Activated T-helper 9 cell treated with anti-CD3 and anti-CD28 coated beads, Interleukin-2, amount 50 U/mL, for 16 hours (primary cell): ENCODE results near the gene DNAJB6.

Experiments used
- DNase-seq: peaks from one replicate; pipeline ENCODE4 v3.0.0-alpha.2; 2020; ENCODE audit warnings: low read depth

Gene DNAJB6

DNA sequence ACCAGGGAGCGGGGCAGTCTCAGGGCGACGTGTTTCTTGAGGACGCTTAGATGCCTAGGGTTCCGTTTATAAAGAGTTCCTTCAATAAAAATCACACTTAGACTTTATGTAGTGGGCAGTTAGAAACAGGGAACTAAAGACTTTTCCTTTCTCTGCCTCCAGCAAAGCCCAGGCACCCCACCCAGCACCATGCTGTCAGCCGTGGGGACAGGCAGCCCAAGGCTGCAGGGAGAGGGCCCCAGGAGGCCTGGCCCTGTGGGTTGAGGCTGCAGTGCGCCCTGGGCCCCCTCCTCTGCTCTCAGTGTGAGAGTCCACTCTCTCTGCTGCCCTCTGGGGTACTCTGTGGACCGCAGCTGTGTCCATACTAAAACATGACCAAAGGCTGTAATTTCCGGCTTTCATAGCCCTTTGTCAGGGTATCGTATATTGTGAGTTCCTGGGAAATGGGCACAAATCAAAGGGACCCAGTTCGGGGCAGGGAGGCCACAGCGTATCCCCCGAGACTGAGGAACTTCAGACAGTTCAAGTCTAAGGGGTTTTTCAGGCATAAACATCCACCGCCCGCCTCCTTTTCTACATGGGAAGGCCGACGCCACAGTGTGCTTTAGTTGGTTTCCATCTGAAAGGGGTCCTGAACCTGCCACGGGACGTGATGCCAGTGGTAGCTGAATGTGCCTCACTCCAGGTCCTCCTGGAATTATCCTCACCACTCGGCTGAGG lies 59.7 kb downstream of the DNAJB6 start:
- DNase-seq: no peak

DNA sequence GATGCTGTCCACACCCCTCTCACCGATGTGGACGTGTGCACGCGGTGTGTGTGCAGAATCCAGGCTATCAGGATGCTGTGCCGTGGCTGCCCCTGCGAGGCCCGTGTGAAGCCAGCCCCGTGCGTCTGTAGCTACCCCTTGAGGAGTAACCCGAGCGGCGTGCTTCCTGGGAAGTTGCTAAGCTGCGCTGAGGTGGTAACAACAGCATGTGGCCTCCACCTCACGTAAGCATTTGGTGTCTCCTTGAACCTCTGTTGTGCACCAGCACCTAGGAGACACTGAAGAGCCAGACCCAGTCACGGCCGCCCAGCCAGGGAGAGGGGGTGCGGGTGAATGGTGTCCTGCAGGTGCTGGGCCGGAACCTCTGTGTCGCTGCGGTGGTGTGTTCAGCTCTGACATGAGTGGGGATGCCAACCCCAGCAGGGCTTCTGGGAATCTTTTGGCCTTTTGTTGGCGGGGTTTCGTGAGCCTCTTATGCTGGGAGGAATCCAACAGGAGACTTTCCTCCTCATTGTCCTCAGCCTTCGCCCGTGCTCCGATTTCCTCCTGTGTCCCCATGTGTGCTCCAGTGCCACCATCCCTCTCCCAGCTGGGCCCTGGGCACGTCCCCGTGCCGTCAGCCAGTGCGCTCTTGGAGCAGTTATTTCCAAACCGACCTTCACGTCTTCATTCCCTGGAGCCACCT lies 60.4 kb downstream of the DNAJB6 start:
- no peak for DNase-seq

DNA sequence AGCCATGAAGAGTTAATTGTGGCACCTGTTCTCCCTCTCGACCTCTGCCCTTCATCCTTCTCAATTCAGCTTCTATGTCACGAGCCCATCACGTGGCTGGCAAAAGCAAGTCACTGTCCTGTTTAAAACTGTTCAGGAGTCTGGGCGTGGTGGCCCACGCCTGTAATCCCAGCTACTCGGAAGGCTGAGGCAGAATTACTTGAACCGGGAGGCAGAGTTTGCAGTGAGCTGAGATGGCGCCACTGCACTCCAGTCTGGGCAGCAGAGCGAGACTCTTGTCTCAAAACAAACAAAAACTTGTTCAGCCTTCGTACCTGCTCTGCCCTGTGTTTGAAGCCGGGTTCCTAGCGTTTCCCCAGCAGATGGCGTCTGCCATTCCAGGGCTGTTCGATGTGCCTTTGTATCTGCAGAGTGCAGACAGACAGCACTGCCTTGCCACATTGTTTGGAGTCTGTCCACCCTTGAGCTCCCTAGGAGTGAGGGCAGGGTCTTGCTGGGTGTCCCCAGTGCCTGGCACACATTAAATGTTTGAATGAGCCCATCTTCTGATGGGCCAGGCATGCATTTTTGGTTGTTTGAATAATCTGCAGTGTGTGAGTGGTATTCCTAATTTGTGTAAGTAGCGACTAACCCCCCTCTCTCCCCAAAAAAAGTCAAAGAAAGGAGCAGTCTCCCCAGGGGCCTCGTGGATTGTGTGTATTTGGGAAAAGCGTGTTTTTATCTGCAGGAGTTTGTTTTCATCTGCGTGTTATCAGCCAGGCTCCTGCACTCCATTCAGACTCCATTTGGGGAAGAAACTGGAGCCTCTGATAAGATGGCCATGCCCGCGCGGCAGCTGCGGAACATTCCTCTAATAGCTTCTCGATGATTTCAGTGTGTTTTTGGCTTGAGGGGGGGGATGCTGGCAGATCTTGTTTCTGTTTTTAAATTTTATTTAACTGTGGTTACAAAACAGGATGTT lies 61.2 kb downstream of the DNAJB6 start:
- DNase-seq: no peak

DNA sequence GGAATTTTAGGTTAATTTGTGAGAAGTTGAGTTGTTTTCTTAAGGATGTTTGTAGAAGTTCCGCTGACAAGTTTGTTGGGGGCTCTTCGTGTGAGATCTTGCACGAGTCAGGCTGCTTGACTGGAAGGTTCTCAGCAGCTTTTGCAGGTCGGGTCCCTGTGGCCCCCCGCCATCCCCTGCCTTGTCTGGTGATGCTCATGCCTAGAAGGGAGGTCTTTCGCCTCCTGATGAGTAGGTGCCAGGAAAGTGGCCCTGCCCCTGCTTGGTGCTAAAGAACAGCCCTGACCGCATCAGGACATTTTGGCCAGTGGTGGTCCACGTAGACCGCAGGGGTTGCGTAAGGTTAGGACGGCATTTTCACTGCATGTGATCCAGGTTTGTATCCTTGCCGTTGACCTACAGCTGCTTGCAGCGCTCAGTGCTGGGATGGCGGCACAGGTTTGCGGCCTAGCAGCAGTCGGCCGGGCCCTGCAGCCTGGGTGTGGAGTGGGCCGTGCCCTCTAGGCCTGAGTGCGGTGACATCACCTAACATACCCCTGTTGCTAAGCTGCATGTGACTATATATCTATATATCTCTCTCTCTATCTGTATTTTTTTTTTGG lies 62.4 kb downstream of the DNAJB6 start:
- no peak for DNase-seq

DNA sequence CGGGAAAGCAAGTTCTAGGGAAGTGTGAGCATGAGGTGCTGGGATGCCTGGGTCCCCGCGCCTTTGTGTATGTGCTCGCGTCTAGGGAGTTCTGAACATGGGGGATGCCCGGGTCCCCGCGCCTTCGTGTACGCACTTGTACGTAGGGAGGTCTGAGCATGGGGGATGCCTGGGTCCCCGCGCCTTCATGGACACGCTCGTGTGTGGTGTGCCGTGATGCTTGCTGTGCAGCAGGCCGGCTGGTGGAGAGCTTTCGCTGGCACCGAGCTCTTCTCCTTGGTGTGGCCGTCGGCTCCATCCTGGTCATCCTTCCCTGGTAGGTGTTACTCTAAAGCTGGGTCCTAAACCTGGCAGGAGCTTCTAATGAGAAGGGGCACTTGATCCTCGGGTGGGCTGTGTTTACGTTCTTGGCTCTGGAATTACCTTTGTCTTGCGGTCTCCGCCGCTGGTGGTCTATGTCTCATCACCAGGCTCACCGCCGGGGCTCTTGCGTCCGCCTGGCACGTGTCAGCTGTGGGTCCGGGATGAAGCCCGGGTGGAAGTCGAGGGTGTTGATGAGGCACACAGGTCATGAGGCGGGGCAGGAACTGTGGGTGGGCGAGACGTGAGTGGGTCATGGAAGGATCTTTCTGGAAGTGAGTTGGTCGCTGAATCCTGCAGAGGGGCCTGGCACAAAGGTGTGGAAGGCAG lies 63.5 kb downstream of the DNAJB6 start:
- DNase-seq: no peak

DNA sequence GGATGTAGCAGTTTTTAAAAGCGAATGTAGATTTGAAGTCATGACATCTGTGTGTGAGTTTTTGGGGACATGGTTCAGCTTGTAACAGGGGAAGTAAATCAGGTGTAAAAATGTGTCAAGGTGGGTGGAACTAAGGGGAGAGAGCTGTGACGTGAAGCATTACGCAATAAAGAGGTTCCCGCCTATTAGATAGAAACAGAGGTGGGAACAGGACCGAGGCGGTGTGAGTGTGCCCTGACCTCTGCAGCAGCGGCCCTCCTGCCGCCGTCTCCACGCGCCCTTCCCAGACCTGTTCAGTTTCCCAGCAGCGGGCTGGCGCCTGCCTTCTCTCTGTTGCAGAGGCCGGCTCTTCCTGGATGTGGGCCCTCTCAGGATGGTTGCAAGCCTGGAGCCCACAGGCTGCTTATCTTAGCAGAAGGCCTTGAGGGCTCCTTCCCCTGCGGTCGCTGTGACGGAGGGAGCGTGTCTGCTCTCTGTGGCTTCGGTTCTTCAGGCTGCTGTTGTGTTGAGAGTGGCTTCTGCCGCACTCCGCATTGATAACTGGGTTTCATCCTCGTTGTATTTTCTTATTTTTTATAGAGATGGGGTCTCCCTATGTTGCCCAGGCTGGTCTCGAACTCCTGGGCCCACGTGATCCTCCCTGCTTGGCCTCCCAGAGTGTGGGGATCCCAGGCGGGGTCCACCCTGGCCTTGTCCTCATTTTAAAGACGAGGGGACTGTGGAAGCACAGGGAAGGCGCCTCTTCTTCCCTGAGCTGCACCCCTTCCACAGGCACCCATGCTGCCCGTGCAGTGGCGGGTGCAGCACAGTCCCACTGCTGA lies 65.0 kb downstream of the DNAJB6 start:
- DNase-seq: no peak

DNA sequence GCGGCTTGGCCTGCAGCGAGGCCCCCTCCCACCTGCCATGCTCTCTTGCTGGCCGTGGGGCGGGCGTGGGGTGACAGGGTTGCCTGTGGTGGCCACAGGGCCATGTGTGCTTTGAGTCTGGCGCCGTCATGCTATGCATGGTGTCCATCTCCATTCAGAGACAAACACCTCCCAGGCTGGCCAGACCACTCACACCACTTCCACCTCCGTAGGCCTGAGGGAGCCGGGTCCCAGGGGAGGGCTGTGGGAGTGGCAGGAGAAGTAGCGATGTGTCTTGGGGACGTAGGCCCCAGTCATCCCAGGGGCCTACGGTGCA lies 65.5 kb downstream of the DNAJB6 start:
- DNase-seq: no peak

DNA sequence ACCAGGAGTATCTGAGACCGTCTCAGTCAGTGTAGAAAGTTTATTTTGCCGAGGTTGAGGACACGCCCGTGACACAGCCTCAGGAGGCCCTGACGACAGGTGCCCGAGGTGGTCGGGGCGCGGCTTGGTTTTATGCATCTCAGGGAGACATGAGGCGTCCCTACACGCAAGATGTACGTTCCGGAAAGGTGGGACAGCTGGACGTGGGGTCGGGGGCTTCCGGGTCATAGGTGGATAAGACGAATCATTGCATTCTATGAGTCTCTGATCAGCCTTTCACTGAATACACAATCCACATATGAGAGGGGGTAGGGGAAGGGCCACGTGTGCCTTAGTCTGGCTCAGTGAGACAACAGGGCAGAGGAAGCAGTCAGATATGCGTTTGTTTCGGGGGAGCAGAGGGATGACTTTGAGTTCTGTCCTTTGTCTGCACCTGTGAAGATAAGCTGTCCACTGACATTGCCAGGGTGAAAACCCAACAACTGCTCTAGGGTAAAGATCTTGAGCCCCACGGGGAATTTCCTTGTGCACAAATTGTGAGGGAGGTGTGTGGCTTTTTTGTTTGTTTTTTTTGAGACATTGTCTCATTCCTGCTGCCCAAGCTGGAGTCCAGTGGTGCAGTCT lies 66.2 kb downstream of the DNAJB6 start:
- DNase-seq: no peak

DNA sequence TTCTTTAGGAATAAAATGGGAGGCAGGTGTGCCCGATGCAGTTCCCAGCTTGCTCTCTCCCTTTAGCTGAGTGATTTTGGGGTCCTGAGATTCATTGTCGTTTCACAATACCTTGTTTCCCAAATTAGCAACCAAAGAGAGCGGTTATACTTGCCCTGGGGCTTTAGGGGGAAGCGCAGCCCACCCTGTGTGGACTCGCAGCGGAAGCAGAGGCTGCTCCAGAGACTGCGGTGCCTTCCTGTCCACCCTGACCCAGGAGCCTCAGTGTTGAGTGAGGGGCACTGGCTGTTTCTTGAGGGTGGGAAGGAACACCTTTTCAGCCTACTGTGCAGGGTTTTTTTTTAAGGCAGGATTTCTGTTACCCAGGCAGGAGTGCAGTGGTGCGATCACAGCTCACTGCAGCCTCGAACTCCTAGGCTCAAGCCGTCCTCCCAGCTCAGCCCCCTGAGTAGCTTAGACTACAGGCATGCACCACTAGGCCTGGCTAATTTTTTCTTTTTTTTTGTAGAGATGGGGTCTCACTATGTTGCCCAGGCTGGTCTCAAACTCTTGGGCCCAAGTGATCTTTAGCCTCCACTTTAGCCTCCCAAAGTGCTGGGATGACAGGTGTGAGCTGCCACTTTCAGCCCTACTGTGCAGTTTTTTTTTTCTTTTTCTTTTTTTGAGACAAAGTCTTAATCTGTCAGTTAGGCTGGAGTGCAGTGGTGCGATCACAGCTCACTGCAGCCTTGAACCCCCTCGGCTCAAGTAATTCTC lies 67.0 kb downstream of the DNAJB6 start:
- DNase-seq: no peak

DNA sequence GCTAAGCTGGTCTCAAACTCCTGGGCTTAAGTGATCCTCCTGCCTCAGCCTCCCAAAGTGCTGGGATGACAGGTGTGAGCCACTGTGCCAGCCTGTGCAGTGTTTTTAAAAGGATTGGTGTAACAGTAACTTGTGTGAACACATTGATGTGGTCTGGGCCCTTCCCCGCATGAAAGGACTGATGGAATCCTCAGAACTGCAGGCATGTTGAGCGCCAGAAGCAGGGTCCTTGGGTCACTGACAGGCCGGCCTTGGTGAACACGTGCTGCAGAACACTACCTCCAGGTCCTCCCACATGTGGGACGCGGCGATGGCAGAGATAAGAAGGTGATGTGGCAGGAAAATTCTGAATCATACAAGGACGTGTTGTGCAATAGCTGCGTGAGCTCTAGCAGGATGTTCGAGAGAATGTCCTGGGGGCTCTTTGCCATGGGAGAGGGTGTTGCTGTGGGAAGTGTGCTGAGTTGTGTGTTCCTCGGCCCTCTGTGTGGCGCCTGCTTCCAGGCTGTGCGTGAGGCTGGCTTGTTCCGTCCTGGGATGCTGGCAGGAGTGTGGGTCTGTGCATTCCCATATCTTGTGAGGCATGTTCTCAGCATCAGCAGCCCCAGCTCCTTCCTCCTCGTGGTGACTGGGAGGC lies 68.2 kb downstream of the DNAJB6 start:
- DNase-seq: no peak

DNA sequence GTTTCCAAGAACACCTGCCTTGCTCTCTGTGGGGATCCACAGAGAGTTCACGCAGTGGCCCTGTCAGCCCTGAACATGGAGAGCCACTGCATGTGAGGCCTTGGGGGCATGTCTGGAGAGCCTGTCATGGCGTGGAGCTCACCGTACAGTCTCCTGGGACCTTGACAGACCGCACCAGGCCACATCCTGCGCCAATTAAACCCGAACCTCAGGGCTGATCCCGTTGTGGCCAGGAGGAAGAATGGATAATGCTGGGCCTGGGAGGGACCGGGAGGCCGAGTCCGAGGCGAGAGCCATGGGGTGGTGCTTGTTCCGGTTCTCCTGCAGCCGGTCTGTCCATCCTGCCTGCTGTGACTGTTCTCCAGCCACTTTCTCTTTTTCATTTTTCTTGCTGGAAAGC lies 68.7 kb downstream of the DNAJB6 start:
- DNase-seq: no peak

DNA sequence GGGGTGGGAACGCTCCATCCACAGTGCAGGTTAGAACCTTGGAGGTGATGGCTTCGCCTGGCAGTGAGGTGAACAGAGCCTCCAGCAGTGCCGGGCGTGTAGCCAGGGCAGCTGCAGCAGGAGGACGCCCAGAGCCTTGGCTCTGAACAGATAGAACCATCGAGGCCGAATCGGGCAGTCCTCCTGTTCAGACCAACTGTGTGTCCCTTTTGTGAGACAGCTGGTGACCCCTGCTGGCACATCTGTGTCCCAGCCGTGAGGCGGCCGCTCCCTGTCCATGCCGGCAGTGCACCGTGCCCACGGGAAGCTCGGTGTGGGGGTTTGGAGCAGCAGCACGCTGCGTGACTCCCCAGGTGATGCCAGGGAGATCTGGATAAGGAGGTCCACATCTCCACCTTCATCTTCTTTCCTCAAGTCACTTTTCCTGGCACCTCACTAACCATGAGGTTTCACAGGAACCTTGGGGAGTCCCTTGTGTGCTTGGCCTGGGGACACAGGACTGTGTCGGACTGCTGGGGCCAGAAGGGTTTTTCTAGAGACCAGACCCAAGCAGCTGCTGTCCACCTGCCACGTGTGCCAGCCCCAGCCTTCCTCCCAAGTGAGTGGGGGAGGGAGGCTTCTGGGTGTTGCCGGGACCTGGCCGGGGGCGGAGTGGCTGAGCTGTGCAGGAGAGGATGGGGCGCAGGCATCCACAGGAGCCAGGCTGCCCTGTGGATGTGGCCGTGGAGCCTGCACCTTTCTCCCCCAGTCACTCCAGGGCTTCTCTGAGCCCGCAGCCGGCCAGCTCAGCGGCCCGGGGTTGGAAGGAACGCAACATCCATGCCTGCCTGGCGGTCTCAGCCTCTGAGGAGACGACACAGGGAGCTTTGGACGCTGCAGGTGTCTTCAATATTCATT lies 69.4 kb downstream of the DNAJB6 start:
- DNase-seq: no peak

DNA sequence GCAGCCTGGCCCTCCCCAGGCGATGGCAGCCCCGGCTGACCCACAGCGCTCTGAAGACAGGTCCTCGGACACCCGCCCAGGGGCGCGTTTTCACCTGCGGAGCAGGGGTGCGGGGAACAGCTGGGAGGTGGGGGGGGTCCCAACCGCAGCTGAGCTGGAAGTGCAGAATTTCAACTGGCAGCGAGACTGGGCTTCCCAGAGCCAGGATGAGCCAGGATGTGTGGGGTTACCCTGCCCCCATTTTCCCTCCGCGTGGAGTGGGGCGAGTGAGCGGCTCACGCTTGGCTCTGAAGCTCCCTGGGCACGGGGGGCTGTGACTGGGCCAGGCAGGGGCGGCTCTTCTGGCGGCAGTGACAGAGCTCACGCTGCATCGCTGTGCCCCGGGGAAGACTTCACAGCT lies 70.2 kb downstream of the DNAJB6 start:
- DNase-seq: no peak

DNA sequence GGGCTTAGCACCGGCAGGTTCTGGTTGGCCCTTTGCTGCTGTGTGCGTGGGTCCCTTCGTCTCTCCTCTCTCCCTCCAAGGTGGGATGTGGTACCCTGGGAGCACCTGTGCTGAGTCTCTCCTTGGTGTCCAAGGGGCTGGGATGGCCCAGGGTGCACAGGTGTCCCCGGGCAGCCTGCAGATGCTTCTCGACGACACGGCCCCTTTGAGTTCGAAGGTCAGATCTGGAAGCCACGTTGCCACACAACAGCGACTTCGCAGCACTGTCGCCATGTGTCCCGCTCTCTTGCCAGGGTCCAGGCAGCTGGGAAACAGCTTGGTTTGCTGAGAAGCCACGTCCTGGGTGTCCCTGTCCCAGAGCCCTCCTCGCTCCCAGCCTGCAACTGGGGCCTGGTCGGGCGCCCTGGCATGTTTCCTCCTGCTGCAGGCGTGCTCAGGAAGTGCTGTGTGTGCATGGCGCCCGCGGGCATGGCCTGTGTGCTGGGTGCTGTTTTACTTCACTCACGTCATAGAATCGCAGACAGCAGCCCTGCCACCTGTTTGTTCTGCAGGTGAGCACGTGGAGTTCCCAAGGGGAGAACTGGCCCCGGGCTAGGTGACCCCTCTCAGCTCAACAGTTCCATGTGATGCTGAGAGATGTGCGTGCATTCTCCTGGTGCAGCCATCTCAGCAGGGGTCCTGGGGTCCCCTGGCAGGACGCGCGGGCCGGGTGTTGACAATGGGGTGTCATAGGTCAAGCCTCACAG lies 70.9 kb downstream of the DNAJB6 start:
- DNase-seq: no peak

DNA sequence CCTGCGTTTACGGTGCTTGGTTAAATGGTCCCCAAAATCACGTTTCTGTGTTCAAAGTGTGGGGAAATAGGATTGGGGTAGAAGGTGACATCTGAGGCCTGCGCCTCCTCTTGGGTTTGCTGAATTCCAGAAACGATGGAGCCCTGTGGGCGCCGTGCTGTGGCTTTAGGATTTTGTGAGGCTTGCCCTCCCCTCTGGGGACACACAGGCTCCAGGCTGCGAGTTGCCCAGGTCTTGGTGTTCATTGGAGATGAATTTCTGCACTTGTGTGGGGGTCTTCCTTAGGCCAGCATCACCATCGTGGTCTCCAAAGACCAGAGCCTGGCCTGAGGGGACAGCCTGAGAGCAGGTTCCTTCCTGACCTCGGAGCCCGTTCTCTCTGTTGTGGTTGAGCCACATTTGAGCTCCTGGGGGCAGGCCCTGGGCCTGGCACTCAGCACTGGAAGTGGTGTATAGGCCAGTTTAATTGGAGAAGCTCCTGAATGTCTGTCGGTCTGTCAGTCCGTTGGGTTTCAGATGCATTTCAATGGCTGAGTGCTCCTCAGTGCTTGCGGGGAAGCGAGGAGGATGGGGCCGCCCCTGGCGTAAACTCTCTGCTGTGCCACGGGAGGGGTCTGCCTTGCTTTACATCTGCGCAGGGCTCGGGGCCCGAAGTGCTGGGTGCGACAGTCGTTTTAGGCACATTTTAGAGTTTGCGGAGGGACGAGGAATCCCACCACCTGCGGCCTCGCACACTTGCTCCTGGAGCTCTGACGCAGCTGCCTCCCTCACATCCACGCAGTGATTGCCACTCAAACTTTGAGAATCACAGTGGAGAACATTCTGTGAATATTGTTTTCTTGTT lies 71.7 kb downstream of the DNAJB6 start:
- no peak for DNase-seq

DNA sequence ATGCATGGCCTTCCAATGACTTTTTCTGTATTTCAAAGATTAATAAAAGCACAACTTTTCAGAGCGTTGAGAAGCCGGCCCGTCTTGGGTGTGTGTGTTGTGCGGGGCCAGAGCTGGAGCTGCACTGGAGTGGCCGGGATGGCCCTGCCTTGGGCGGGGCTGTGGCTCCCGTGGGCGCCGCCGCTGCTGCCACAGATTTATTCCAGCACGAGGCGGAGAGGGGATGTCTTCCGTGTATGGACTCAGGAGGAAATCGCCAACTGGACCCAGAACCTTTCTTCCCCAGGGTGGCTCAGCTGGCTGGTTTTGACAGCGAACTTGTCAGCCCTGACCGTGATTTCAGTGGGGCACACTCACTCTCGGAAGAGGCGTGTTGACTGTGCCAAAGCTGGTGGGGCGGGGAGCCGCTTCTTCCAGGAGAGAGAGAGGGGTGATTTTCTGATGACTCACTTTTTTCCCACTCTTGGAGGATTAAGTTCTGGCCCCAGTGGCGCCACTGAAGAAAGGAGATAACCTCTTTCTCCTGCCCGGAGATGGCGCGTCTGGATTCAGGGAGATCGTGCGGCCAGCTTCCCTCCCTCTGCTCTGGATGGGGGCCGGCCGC lies 72.4 kb downstream of the DNAJB6 start:
- no peak for DNase-seq
